Breast epithelium (tissue), 4 donors: ENCODE data around the gene ZNF382. TPM values are rescaled to one million over a fixed set of nuclear protein-coding genes. Genes with fewer than 3 reads are reported as not detected.
A peak's percentile ranks its signal among the peaks of the same experiment; 100 is the strongest.

Experiments
- DNase-seq, 2 donors: peaks; one replicate each; pipeline ENCODE4 v3.0.0-alpha.2; 2019; ENCODE audit warnings: low spot score in 2 of 2
- H3K27ac ChIP-seq, 2 donors: fragments of 200-600 bp; sonication (generic) in 1 of 2; one replicate each; pipeline ENCODE4 v1.5.1; 2016 to 2019; ENCODE audit warnings: mild to moderate bottlenecking in 1 of 2
- H3K27me3 ChIP-seq, 2 donors: fragments of 200-600 bp; sonication (generic) in 1 of 2; one replicate each; pipeline versions ENCODE4 v1.5.1 to v1.6.0; 2017 to 2019; ENCODE audit warnings: control low read depth in 1 of 2, mild to moderate bottlenecking in 1 of 2
- H3K36me3 ChIP-seq: fragments of 200-600 bp; one replicate; pipeline ENCODE4 v1.5.1; 2019
- H3K4me1 ChIP-seq, 2 donors: fragments of 200-600 bp; sonication (generic); one replicate each; pipeline ENCODE4 v1.5.1; 2016 to 2019; ENCODE audit warnings: control low read depth in 1 of 2
- H3K4me3 ChIP-seq, 3 donors: fragments of 200-600 bp; sonication (generic); 1 replicate in 2 of 3; 2 replicates in 1 of 3; pipeline ENCODE4 v1.5.1; 2016 to 2019; ENCODE audit warnings: mild to moderate bottlenecking in 3 of 3, moderate library complexity in 2 of 3
- H3K9me3 ChIP-seq, 2 donors: fragments of 200-600 bp; sonication (generic) in 1 of 2; one replicate each; pipeline ENCODE4 v1.5.1; 2016 to 2019; ENCODE audit warnings: control low read depth in 1 of 2
- POLR2A ChIP-seq: fragments of 450-650 bp; IDR thresholded peaks from one replicate; pipeline ENCODE4 v1.6.1; 2016; ENCODE audit warnings: antibody characterized with exemption, mild to moderate bottlenecking, moderate library complexity
- POLR2AphosphoS5 ChIP-seq, 3 donors: sonication (generic); formaldehyde crosslinking; IDR thresholded peaks; one replicate each; pipeline ENCODE4 v1.6.1; 2017; ENCODE audit warnings: antibody characterized with exemption in 3 of 3
- intact Hi-C: fragments of 100-400 bp; cut with DNase I; formaldehyde crosslinking; loops from one replicate; pipeline ENCODE4 v1.15.1; 2023; ENCODE audit warnings: low total_unique reads
- total RNA-seq, 3 donors: library from RNA; depleted of rRNA; stranded (reverse); fragments of >200 nt; gene quantifications; one replicate each; pipeline ENCODE4 v1.1.0, GENCODE V29; 2016
- TF ChIP-seq, protein P1 (sequence below), 3 donors: fragments of 450-650 bp; IDR thresholded peaks; one replicate each; pipeline ENCODE4 v1.5.1; 2016 to 2017; ENCODE audit warnings: antibody characterized with exemption in 3 of 3, mild to moderate bottlenecking in 3 of 3, moderate library complexity in 3 of 3

The ZNF382 gene
- 10 to 100 TPM in 1 of 3 donors, 1 to 10 TPM in 2; 2.6 to 13.0 (median 6.6) TPM for total RNA-seq

DNA sequence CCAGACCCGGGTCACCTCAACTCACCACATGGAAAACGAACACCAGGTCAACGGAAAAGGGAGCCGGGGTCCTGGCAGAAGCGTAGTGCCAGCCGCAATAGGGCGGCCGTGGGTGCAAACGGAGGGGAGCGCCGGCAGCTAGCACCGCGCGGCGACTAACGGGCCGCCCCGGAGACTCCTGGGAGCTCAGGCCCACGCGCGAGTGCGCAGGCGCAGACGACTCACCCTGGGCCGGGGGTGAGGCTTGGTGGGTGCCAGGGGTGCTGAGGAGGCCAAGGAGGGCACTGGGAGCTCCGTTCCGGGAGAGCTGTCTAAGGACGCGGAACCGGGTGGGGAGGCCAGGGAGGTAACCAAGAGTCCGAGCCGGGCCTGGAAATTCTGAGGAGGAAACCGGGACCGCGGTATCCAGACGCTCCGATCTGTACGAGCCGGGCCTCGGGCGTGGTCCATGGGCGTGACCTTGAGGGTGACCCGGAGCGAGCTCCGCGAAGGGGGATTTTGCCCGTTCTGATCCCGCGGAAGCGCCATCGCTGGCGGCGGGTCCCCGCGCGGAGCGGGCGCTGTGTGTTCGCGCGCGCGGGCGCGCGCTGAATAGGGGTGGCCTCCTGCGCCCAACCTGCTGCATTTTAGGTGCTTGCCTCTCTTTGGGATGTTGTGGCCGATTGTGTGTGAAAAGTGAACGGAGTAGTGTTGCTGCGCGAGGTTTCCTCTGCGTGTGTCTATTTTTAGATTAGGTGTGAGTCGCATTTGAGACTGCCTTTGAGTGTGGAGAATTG lies at the start of gene ZNF382:
TSS of gene ZNF382 (plus strand) at position 213 of the 776 bp plus-strand sequence. CDS start 4,602 bp downstream, outside the sequence.
- DNase-seq: peak; percentile 18 to 59
- H3K4me1 ChIP-seq: no peaks in the 10 kb centered on the region
- peak in 1 of 3 donors; percentile 9 for TF ChIP-seq POLR2AphosphoS5 (IDR thresholded peaks at IDR 0.05)
- TF ChIP-seq, protein P1, sequence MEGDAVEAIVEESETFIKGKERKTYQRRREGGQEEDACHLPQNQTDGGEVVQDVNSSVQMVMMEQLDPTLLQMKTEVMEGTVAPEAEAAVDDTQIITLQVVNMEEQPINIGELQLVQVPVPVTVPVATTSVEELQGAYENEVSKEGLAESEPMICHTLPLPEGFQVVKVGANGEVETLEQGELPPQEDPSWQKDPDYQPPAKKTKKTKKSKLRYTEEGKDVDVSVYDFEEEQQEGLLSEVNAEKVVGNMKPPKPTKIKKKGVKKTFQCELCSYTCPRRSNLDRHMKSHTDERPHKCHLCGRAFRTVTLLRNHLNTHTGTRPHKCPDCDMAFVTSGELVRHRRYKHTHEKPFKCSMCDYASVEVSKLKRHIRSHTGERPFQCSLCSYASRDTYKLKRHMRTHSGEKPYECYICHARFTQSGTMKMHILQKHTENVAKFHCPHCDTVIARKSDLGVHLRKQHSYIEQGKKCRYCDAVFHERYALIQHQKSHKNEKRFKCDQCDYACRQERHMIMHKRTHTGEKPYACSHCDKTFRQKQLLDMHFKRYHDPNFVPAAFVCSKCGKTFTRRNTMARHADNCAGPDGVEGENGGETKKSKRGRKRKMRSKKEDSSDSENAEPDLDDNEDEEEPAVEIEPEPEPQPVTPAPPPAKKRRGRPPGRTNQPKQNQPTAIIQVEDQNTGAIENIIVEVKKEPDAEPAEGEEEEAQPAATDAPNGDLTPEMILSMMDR (IDR thresholded peaks at IDR 0.05): no peak
- no peaks in the 10 kb centered on the region for H3K27me3 ChIP-seq
- H3K9me3 ChIP-seq: peaks cover 3 to 15% of the 10 kb centered on the region in 2 donors
- H3K27ac ChIP-seq: peak within 1 kb of the TSS; percentile 69 to 76
- peaks cover under 1% of the 10 kb centered on the region for H3K36me3 ChIP-seq
- intact Hi-C loops: no loop called here
- H3K4me3 ChIP-seq: peak within 1 kb of the TSS; percentile 59 to 84 (median 77)

DNA sequence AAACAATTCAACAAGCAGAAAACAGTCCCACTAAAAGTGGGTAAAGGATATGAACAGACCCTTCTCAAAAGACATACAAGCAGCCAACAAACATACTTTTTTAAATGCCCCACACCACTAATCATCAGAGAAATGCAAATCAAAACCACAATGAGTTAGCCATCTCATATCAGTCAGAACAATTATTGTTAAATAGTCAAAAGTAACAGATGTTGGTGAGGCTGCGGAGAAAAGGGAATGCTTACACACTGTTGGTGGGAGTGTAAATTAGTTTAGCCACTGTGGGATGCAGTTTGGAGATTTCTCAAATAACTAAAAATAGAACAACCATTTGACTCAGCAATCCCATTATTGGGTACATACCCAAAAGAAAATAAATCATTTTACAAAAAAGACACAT lies 40.7 kb upstream of the ZNF382 start:
- no peak for TF ChIP-seq POLR2AphosphoS5 (IDR thresholded peaks at IDR 0.05)
- TF ChIP-seq POLR2A: no peak
- TF ChIP-seq, protein P1 (IDR thresholded peaks at IDR 0.05): no peak
- Histone ChIP-seq H3K27me3 (no peaks in the 10 kb centered on the region), H3K27ac (no peak overlapping the region), H3K4me3 (no peak overlapping the region), H3K9me3 (peaks cover 86 to 99% of the 10 kb centered on the region in 2 donors), H3K36me3 (peaks cover 27% of the 10 kb centered on the region), H3K4me1 (no peaks in the 10 kb centered on the region)
- DNase-seq: no peak
- intact Hi-C loops: no loop called here

DNA sequence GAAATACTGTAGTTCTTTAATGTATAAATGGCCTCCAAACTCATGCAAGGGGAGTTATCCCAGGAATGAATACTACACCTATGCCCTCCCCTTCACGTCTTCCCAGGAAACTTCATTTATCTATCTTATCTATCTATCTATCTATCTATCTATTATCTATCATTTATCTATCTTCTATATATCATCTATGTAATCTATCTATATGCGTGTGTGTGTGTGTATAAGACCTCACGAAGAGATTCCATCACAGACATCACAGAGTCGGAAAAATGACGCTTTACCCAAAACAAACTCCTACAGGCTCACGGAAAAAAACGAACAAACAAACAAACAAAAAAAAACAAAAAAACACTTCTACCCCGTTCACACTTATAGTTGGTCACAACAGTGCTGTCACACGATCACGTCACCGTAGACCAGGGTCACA lies 32.5 kb upstream of the ZNF382 start:
- TF ChIP-seq POLR2AphosphoS5 (IDR thresholded peaks at IDR 0.05) (no peak), POLR2A (no peak)
- TF ChIP-seq, protein P1 (IDR thresholded peaks at IDR 0.05): no peak
- Histone ChIP-seq H3K27me3 (no peaks in the 10 kb centered on the region), H3K9me3 (peaks cover 24 to 40% of the 10 kb centered on the region in 2 donors), H3K27ac (peak overlapping the region; percentile 89 to 94), H3K4me1 (no peaks in the 10 kb centered on the region), H3K4me3 (peak overlapping the region; percentile 86 to 96 (median 94)), H3K36me3 (peaks cover 6% of the 10 kb centered on the region)
- intact Hi-C loops: no loop called here
- DNase-seq: no peak

DNA sequence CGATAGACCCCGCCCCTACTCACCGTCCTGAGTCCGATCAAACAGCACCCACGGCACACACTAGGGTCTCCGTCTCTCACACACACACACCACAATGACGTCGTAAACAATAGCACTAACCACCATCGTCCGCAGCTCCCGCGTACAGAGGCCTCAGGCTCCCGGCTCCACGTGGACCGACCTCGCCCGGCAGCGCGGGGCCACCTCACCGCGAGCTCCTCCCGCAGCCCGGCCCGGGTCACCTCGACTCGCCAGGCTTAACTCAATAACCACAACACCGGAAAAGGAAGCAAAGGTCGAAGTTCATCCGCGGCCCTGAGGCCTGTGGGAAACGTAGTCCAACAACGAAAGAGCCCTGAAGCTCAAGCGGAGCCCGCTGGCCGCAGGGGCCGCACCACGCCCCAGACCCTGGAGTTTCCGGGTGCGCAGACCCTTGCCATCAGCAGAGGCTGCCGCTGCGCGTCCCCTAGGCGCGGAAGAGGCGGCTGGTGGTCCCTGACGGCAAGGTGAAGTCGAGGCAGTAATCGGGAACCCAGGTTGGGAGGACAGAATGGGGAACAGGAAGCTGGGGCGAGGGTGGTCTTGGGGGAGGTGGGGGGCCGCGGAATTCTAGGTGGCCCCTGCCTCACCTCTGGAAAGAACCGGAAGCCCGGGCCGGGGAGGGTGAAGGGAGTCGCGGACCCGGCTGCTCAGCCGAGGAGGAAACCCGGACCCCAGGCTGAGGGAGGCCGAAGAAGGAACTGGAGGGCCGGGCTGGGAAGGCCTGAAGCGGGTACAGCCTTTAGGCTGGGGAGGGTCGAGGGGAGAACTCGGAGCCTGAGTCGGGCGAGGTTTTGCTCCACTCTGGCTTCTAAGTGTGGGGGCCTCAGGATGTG lies 31.9 kb upstream of the ZNF382 start, which contains the start of gene ZNF529:
TSS of gene ZNF529 (minus strand) at position 273 of the 875 bp plus-strand sequence. CDS start 946 bp downstream, outside the sequence.
- H3K4me3 ChIP-seq: peak within 1 kb of the TSS; percentile 86 to 96 (median 94)
- TF ChIP-seq POLR2A (peak; percentile 54), POLR2AphosphoS5 (IDR thresholded peaks at IDR 0.05) (peak; percentile 78 to 95 (median 82))
- TF ChIP-seq, protein P1 (IDR thresholded peaks at IDR 0.05): no peak
- intact Hi-C loops: no loop called here
- peak within 1 kb of the TSS; percentile 89 to 94 for H3K27ac ChIP-seq
- peak; percentile 87 to 89 for DNase-seq
- H3K4me1 ChIP-seq: no peaks in the 10 kb centered on the region
- H3K9me3 ChIP-seq: peaks cover 17 to 39% of the 10 kb centered on the region in 2 donors
- H3K36me3 ChIP-seq: peaks cover 6% of the 10 kb centered on the region
- H3K27me3 ChIP-seq: no peaks in the 10 kb centered on the region
